ENCODE data around the gene DCUN1D2. TPM values are rescaled to one million over a fixed set of nuclear protein-coding genes. Genes with fewer than 3 reads are reported as not detected.

The DCUN1D2 gene
- total RNA-seq, 1 experiment from 2014 or later = 11.6 TPM

DNA sequence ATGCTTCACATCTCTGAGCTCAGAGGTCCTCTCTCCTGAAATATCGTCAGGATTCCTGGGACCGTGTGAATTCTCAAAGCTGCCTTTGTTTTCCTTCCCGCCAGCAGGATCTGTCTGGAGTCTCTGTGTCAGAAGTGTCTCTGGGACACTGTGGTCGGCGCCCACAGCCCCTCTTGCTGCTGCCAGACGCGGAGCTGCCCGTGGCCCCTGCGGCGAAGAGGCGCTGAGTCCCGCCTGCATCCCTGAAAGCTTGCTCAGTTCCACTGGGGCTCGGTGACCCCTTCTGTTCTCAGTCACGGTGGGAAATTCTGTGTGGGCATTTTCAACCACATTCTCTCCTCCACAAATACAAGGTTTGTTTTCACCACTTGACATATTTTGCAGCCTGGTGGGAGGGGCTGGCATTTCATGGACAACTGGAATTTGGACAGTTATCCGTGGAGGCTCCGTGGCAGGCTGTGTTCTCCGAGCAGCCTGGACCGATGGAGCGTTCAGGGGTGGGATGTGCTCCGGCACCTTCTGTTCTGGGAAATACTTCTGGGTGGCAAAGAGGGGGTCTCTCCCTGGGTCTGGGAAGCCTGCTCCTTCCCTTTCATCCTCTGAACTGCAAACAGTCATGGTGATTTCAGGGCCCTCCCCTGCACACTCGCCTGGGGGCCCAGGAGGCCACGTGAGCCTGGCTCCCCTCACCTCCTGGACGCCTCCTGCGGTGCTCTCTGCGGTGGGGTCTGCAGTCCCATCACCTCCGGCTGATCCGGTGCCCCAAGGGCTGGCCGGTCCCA, 84.0 kb downstream of the DCUN1D2 start:
- H3K79me2 ChIP-seq (ENCODE audit: low read length) = no peaks in the 10 kb centered on the region
- H3K27me3 ChIP-seq (ENCODE audit: low read length) = no peaks in the 10 kb centered on the region
- no peaks in the 10 kb centered on the region for H3K9me2 ChIP-seq (replicated peaks; ENCODE audit: low read length)
- no peak overlapping the region for H3K27ac ChIP-seq (ENCODE audit: low read length)
- ATAC-seq (no peak), DNase-seq (no peak)
- POLR2A ChIA-PET (ENCODE audit: unreplicated experiment) = no interaction called here
- no peaks in the 10 kb centered on the region for H3K9me3 ChIP-seq (ENCODE audit: low read length)
- TF ChIP-seq EZH2 (IDR thresholded peaks at IDR 0.05; ENCODE audit: low read length, unreplicated experiment) (no peak), CTCF (conservative IDR thresholded peaks at IDR 0.05; ENCODE audit: low read depth, low read length) (no peak), EZH2phosphoT487 (IDR thresholded peaks at IDR 0.05; ENCODE audit: borderline replicate concordance, low read length) (no peak)
- H3K4me1 ChIP-seq (ENCODE audit: insufficient read depth, low read length) = peaks cover 17% of the 10 kb centered on the region
- no peak overlapping the region for H3K9ac ChIP-seq (ENCODE audit: low read length)
- CTCF ChIA-PET = interaction anchor here (0.6 kb wide), 1 partner anchor 25 kb away, joined by 4 read pairs; no protein-coding TSS in a partner anchor
- H3K4me2 ChIP-seq (ENCODE audit: low read length) = no peak overlapping the region
- H2AFZ ChIP-seq (ENCODE audit: low read length) = no peak overlapping the region
- no peaks in the 10 kb centered on the region for H4K20me1 ChIP-seq (ENCODE audit: low read length)
- no peak overlapping the region for H3K4me3 ChIP-seq (ENCODE audit: low read length)
- BruUV-seq (replicated peaks) = no TSS peak
- H3K36me3 ChIP-seq (ENCODE audit: low read depth, low read length) = no peaks in the 10 kb centered on the region
- no peaks in the 10 kb centered on the region for H3F3A ChIP-seq (ENCODE audit: low read length, unreplicated experiment)
- intact Hi-C loops (cut with micrococcal nuclease) = no loop called here

Other genes with a start within 250 kb of the DCUN1D2 start
- 110 and 111 TPM in 2 replicates for gene LAMP1, start 193.5 kb downstream of the DCUN1D2 start, total RNA-seq (2014; rRNA removed)
- gene GRTP1, start 126.6 kb downstream of the DCUN1D2 start, total RNA-seq (2014; rRNA removed) = 7.4 and 13.2 TPM in 2 replicates
- 9.7 and 10.3 TPM in 2 replicates for gene ADPRHL1, start 37.2 kb downstream of the DCUN1D2 start, total RNA-seq (2014; rRNA removed)
- 89.5 and 105 TPM in 2 replicates for gene TFDP1, start 94.0 kb upstream of the DCUN1D2 start, total RNA-seq (2014; rRNA removed)
- gene ATP4B, start 167.5 kb upstream of the DCUN1D2 start, total RNA-seq (2014; rRNA removed) = not detected in 2 replicates
- not detected in 2 replicates for gene GRK1, start 176.5 kb upstream of the DCUN1D2 start, total RNA-seq (2014; rRNA removed)

All from PC-3 (cell line).